ENCODE measurements around the gene NAPG.

DNA sequence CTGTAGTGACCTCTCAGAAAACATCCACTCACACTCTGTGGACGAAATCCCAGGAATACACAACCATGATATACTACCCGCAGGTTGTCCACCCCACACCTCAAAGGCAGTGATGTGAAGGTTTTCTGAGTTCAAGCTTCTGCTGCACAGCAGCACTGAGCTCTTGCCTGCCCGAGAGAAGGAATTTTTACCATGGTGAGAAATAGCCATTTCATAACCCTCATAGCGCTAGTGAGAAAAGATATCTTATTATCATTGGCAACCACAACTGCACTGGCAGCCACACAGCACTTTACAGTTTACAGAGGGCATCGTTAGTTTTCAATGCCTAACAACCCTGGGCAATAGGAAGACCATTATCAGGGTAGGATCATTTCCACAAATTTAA is 36.9 kb downstream of the NAPG start:
- no peak for TF ChIP-seq EZH2 (IDR thresholded peaks at IDR 0.05; ENCODE audit: insufficient read depth, low read length)
- no peak for TF ChIP-seq CTCF (IDR thresholded peaks at IDR 0.05; ENCODE audit: insufficient read depth, low read depth, low read length)

Data from astrocyte (in vitro differentiated cells and primary cell).